Body of pancreas (tissue), 4 donors: ENCODE results near the gene ANKRD50. TPM values are rescaled to one million over a fixed set of nuclear protein-coding genes. Genes with fewer than 3 reads are reported as not detected.

Source experiments
- ATAC-seq: fragments of 150-250 bp; one replicate; pipeline ENCODE4 v1.9.1; 2016
- DNase-seq, 4 donors: peaks; one replicate each; pipeline ENCODE4 v3.0.0-alpha.2; 2019
- H3K27ac ChIP-seq, 4 donors: fragments of 200-600 bp; sonication (generic); 1 replicate in 3 of 4; 2 replicates in 1 of 4; pipeline versions ENCODE4 v1.5.1 to v1.6.1; 2016 to 2019; ENCODE audit warnings: mild to moderate bottlenecking in 1 of 4, mixed read lengths in 1 of 4, moderate library complexity in 1 of 4
- H3K27me3 ChIP-seq, 2 donors: fragments of 200-600 bp; sonication (generic); one replicate each; pipeline ENCODE4 v1.6.0; 2016; ENCODE audit warnings: mild to moderate bottlenecking in 1 of 2
- H3K36me3 ChIP-seq, 2 donors: fragments of 200-600 bp; sonication (generic); replicated peaks in 1 of 2; 2 replicates each; pipeline ENCODE4 v1.5.1; 2016; ENCODE audit warnings: low read depth in 2 of 2; ENCODE audit not compliant: insufficient read depth in 1 of 2
- H3K4me1 ChIP-seq: fragments of 200-600 bp; sonication (generic); one replicate; pipeline ENCODE4 v1.6.0; 2016
- H3K4me3 ChIP-seq, 2 donors: fragments of 200-600 bp; sonication (generic); 1 replicate in 1 of 2; 2 replicates in 1 of 2; pipeline ENCODE4 v1.5.1; 2016 to 2019
- H3K9me3 ChIP-seq, 3 donors: fragments of 200-600 bp; sonication (generic); 1 replicate in 2 of 3; 2 replicates in 1 of 3; pipeline ENCODE4 v1.5.1; 2016
- POLR2A ChIP-seq, 3 donors: fragments of 450-650 bp; IDR thresholded peaks; one replicate each; pipeline ENCODE4 v1.6.1; 2016; ENCODE audit warnings: antibody characterized with exemption in 3 of 3, mild to moderate bottlenecking in 2 of 3
- WGBS, 2 donors: methylation state at CpG; one replicate each; pipeline ENCODE4 v1.1.5; 2017; 5-methylcytosine and 5-hydroxymethylcytosine counted together
- intact Hi-C: fragments of 100-400 bp; cut with DNase I; formaldehyde crosslinking; loops from one replicate; pipeline ENCODE4 v1.15.1; 2023
- total RNA-seq, 2 donors: library from RNA; depleted of rRNA; stranded (reverse); fragments of >200 nt; gene quantifications; one replicate each; pipeline ENCODE4 v1.1.0, GENCODE V29; 2016
- TF ChIP-seq, protein P1 (sequence below), 7 experiments: fragments of 450-650 bp in 4 of 7; fragments of 200-600 bp in 3 of 7; sonication (generic) in 3 of 7; IDR thresholded peaks; one replicate each; pipeline ENCODE4 v1.5.1; 2016 to 2019; ENCODE audit warnings: antibody characterized with exemption in 7 of 7

The ANKRD50 gene
- total RNA-seq, 2 donors from 2014 or later = 5.6 to 6.7 TPM

DNA sequence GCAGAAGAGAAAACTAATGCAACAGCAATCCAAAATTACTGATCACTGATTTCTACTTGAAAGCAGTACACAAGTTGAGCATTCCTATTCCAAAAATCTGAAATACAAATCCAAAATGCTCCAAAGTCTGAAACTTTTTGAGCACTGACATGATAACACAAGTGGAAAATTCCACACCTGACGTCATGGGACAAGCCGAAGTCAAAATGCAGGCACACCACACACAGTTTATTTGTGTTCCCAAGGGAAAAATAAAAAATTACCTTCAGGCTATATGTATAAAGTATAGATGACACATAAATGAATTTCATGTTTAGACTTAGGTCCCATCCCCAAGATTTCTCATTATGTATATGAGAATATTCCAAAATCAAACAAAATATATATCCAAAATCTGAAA lies 20.7 kb downstream of the ANKRD50 start:
- ATAC-seq (no peak), DNase-seq (no peak)
- Histone ChIP-seq H3K27ac (no peak overlapping the region), H3K4me3 (no peak overlapping the region), H3K27me3 (no peaks in the 10 kb centered on the region), H3K9me3 (no peaks in the 10 kb centered on the region), H3K4me1 (no peaks in the 10 kb centered on the region), H3K36me3 (no peaks in the 10 kb centered on the region)
- TF ChIP-seq, protein P1, sequence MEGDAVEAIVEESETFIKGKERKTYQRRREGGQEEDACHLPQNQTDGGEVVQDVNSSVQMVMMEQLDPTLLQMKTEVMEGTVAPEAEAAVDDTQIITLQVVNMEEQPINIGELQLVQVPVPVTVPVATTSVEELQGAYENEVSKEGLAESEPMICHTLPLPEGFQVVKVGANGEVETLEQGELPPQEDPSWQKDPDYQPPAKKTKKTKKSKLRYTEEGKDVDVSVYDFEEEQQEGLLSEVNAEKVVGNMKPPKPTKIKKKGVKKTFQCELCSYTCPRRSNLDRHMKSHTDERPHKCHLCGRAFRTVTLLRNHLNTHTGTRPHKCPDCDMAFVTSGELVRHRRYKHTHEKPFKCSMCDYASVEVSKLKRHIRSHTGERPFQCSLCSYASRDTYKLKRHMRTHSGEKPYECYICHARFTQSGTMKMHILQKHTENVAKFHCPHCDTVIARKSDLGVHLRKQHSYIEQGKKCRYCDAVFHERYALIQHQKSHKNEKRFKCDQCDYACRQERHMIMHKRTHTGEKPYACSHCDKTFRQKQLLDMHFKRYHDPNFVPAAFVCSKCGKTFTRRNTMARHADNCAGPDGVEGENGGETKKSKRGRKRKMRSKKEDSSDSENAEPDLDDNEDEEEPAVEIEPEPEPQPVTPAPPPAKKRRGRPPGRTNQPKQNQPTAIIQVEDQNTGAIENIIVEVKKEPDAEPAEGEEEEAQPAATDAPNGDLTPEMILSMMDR (IDR thresholded peaks at IDR 0.05) = no peak
- no peak for TF ChIP-seq POLR2A (IDR thresholded peaks at IDR 0.05)
- intact Hi-C loops = no loop called here
- WGBS, 2 donors = 50 to 67% methylated on average over 2 of the region's 2 CpGs

DNA sequence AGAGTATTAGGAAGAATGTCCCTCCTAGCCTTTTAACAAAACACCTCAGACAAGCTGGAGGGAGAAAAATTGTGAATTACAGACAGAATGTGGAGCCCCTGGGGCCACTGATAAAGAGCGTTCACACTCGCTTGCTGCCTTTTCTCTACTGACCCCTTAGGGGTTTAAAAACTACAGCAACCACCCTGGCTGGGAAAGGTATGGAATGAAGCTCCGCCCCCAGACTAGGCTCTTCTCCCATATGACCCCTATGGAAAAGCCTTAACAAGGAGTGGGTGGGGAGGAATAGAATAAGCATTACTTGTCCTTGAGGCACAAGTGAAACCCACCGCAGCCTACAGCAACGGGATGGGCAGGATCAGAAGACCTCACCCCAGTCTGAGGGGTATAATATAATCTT lies 26.3 kb downstream of the ANKRD50 start:
- no peak overlapping the region for H3K4me3 ChIP-seq
- H3K36me3 ChIP-seq = no peaks in the 10 kb centered on the region
- H3K27me3 ChIP-seq = no peaks in the 10 kb centered on the region
- intact Hi-C loops = no loop called here
- TF ChIP-seq, protein P1 (IDR thresholded peaks at IDR 0.05) = no peak
- no peak for TF ChIP-seq POLR2A (IDR thresholded peaks at IDR 0.05)
- WGBS, 2 donors = 91 to 92% methylated on average over 5 of the region's 5 CpGs
- no peak for DNase-seq
- no peaks in the 10 kb centered on the region for H3K9me3 ChIP-seq
- no peak for ATAC-seq
- no peaks in the 10 kb centered on the region for H3K4me1 ChIP-seq
- H3K27ac ChIP-seq = no peak overlapping the region

- Histone ChIP-seq H3K27ac (no peak overlapping the region), H3K4me1 (no peaks in the 10 kb centered on the region), H3K36me3 (no peaks in the 10 kb centered on the region), H3K9me3 (no peaks in the 10 kb centered on the region), H3K27me3 (no peaks in the 10 kb centered on the region), H3K4me3 (no peak overlapping the region)
- intact Hi-C loops = no loop called here
- DNase-seq = no peak
- ATAC-seq = no peak
- TF ChIP-seq, protein P1 (IDR thresholded peaks at IDR 0.05) = no peak
- TF ChIP-seq POLR2A (IDR thresholded peaks at IDR 0.05) = no peak
Observed at GRCh38 chr4:124685851-124686250, 26.7 kb downstream of the ANKRD50 start.

GRCh38 chr4:124684301-124684700 lies 28.2 kb downstream of the ANKRD50 start:
- DNase-seq (no peak), ATAC-seq (no peak)
- H3K27ac ChIP-seq = no peak overlapping the region
- no peak overlapping the region for H3K4me3 ChIP-seq
- no peaks in the 10 kb centered on the region for H3K36me3 ChIP-seq
- TF ChIP-seq POLR2A (IDR thresholded peaks at IDR 0.05) = no peak
- TF ChIP-seq, protein P1 (IDR thresholded peaks at IDR 0.05) = no peak
- no peaks in the 10 kb centered on the region for H3K9me3 ChIP-seq
- H3K4me1 ChIP-seq = no peaks in the 10 kb centered on the region
- intact Hi-C loops = no loop called here
- 87 to 94% methylated on average over 3 of the region's 3 CpGs for WGBS, 2 donors
- H3K27me3 ChIP-seq = no peaks in the 10 kb centered on the region

DNA sequence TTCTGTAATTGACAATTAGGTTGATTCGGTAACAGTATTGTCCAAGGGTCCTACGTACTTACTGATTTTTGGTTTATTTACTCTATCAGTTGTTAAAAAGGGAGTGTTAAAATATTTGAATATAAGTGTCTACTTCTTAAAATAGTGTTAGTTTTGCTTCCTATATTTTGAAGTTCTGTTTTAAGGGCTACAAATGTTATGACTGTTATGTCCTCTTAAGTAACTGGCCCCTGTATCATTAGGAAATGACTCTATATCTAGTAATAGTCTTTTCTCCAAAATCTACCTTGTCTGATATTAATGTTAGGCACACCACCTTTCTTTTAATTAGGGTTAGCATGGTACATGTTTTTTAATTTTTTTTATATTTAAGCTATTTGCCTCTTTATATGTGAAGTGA lies 30.1 kb downstream of the ANKRD50 start:
- H3K27me3 ChIP-seq = no peaks in the 10 kb centered on the region
- no peaks in the 10 kb centered on the region for H3K36me3 ChIP-seq
- DNase-seq (no peak), ATAC-seq (no peak)
- no peaks in the 10 kb centered on the region for H3K4me1 ChIP-seq
- no peak overlapping the region for H3K4me3 ChIP-seq
- 91 to 95% methylated on average over 2 of the region's 2 CpGs for WGBS, 2 donors
- no peak for TF ChIP-seq POLR2A (IDR thresholded peaks at IDR 0.05)
- TF ChIP-seq, protein P1 (IDR thresholded peaks at IDR 0.05) = no peak
- intact Hi-C loops = no loop called here
- H3K27ac ChIP-seq = no peak overlapping the region
- no peaks in the 10 kb centered on the region for H3K9me3 ChIP-seq
